ENCODE measurements around the gene ACSS2.
"Not testable (repeated sequence)": the region's sequence is repeated elsewhere in the genome, so short reads cannot be mapped to it uniquely, and the experiment has no call there.

- TF ChIP-seq CTCF (IDR thresholded peaks at IDR 0.05); POLR2AphosphoS5 (IDR thresholded peaks at IDR 0.05; ENCODE audit: low read depth, low read length); TCF7L2 (IDR thresholded peaks at IDR 0.05; ENCODE audit: low read depth, low read length): not testable (repeated sequence)
These were observed 22.3 kb downstream of the ACSS2 start for GRCh38 chr20:34898731-34899130.
